Lung microvascular endothelial cell (primary cell): ENCODE results near the gene GDPD5. TPM values are rescaled to one million over a fixed set of nuclear protein-coding genes. Genes with fewer than 3 reads are reported as not detected.

Source experiments
- DNase-seq, 2 donors: peaks; one replicate each; pipeline versions ENCODE4 v3.0.0 to v3.0.0-alpha.2; 2010; ENCODE audit warnings: low read depth in 2 of 2
- total RNA-seq: library from RNA; depleted of rRNA; stranded (reverse); fragments of >200 nt; gene quantifications from 2 replicates; pipeline ENCODE4 v1.2.1, GENCODE V29; 2014

The GDPD5 gene
- total RNA-seq, 1 donor from 2014 or later = 15.9 TPM

DNA sequence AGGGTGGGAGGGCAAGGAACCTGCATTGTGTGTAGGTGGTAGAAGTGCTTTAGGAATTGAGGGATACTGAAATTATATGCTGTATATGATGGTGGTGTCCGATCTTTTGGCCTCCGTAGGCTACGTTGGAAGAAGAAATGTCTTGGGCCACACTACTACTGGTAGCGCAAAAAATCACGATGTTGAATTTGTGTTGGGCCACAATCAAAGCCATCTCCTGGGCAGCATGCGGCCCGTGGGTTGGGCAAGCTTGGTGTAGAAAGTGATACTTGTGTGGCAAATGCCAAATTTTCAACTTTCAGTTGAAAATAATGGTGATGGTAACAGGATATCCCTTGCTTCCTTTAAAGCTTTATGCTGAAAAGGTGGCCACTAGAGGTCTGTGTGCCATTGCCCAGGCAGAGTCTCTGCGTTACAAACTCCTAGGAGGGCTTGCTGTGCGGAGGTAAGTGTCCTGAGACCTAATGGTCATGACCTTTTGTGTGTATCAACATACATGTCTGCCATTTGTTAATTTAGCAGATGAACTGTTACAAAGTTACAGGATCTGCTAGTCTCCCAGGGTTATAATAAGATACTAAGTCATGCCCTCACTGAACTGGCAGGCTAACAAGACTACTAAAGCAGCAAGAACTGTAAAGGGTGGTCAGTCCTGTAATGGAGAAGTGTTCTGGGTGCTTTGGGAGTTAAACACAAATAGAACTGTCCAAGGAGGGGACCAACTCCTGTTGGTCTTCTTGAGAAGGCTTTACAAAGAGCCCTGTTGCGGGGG is 123.6 kb downstream of the GDPD5 start:
- DNase-seq = peak in 1 of 2 donors; percentile 37

DNA sequence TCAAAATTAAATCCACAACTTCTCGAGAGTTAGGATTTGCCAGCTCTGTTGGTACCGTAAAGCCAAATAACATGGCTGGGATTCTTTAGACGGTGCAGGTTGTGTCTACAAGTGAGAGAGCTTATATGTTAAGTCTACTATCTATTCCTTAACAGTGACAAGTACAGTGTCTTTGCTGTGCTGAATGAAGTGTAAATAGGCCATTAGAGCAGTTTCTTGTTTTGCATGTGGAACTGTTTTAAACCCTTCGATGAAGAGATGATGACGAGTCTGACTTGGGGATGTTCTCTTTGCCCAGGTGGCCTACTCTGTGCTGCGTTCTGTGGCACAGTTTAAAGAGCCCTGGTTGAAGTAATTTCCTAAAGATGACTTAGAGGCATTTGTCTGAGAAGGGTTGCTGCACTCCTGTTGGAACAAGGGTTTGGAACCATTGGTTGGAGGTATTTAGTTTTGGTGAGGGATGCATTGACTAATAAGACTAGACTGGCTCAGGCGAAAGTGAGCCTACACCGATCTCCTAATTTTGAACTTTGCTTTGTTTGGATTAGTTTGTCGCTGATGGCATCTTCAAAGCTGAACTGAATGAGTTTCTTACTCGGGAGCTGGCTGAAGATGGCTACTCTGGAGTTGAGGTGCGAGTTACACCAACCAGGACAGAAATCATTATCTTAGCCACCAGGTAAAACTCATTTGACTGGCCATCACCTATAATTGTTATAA is 125.4 kb downstream of the GDPD5 start:
- DNase-seq = peak in 1 of 2 donors; percentile 25

DNA sequence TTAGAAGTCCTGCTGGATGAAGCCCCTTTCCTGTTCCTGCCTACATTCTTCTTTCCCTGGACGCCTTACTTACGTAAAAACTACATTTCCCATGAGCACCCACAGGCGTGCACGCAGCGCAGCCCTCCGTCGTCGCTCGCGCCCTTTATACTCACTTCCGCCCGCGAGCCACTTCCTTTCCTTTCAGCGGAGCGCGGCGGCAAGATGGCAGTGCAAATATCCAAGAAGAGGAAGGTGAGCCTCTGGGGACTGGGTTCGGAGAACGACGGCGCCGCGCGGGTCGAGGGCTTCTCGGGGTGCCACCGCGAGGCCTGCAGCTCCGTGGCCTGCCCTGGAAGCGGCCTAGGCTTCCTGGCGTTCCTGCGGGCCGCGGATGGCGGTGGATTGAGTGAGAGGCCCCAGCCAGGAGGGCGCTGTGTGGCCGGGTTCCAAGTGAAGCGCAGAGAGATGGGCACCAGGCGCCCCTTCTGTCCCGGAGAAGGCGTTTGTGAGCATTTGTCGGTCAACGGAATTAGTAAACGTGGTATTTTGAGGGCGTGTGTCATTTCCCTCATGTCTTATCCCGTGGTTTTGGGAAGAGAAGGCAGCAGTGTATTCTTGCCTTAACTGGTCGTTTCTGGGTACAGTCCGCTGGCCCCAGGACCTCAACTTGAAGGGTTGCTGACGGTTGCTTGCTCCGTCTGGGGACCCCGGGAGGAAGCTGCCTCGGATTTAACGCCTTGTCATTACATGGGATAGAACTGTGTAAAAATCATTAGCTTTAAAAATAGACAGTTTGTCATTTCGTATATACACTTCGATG is 126.2 kb downstream of the GDPD5 start, which contains the start of gene RPS3:
RPS3 (plus strand) TSS at position 175 of the 802 bp plus-strand sequence; CDS start at position 205, 30 bp downstream.
- peak; percentile 94 to 95 for DNase-seq

- no peak for DNase-seq
Measured at GRCh38 chr11:75398906-75399305, 126.8 kb downstream of the GDPD5 start.

DNA sequence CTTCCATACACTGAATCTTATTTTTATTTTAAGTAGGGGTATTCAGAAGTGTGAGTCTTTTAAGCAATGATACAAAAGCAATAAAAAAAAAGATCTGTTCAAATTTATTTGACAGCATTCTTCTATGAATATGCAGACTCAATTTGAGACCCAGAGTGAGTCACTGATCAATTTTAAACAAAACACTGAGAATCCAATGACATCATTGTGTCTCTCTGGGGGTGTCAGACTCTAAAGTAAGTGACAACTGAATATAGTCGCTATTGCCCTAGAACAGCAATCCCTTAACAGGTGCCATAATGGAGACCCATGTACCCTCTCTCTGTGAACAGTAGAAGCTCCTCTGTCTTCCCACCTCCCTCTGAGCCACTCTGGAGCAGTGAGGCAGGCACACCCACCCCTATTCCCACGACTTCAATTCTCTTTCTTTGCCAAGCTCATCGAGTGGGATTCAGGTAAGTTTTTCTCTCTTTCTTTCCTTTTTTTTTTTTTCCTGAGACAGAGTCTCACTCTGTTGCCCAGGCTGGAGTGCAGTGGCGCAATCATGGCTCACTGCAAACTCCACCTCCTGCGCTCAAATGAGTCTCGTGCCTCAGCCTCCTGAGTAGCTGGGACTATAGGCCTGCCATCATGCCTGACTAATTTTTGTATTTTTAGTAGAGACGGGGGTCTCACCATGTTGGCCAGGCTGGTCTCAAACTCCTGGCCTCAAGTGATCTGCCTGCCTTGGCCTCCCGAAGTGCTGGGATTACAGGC is 131.5 kb downstream of the GDPD5 start:
- no peak for DNase-seq

GRCh38 chr11:75389925-75390324 is 135.8 kb downstream of the GDPD5 start:
- DNase-seq = no peak

DNA sequence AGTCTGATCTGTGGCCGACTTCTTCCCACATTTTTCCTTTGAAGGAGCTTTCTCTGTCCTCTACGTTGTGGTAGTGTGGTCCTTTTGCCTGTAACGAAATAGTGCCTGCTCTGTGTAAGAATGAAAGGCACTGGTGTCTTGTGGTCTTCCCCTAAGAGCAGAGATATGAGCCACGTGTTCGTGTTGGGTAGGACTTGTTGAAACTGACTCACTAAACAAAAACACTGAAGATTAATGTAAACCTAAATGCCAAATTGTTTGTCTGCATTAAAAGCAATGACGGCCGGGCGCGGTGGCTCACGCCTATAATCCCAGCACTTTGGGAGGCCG is 136.5 kb downstream of the GDPD5 start:
- DNase-seq = no peak

DNA sequence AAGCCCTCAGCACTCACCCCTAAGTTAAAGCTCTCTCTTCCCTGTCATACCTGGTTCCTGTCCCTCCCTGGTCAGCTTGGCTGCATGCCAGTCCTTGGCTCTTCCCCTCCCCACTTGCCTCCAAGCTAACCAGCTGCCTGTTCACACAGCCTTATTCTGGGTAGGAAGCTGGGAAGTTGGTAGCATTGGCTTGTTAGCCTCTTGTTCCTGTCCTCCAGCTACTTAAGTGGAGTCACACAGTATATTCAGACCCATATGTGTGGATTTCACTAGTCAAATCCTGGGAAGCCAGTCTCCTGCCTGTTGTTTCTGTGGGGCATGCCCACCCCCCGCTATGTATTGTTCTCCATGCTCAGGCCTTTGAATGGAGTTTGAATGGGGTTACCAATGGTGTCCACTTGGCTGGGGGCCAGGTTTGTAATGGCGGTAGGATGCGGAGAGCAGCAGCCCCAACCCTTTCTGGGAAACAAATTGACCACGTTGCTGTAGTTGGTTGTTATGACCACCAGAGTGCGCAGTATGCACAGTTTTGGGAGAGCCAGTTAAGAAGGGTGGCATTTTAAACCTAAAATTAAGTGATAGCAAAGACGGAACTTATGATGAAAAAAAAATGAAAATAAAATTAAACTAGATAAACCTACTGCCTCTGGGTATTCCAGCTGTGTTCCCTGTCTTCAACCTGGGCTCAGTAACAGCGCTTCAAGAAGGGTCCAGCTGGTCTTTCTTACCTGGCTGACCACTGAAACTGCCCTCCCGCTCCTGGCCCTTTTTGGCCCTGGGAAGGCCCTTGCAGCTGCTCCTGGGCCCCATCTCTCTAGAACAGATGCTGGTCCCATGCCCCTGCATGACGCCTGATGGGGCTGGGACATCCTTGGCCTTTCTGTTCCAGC is 137.1 kb downstream of the GDPD5 start:
- peak; percentile 84 to 94 for DNase-seq

- no peak for DNase-seq
Measured at GRCh38 chr11:75387736-75388294, 137.9 kb downstream of the GDPD5 start.

DNA sequence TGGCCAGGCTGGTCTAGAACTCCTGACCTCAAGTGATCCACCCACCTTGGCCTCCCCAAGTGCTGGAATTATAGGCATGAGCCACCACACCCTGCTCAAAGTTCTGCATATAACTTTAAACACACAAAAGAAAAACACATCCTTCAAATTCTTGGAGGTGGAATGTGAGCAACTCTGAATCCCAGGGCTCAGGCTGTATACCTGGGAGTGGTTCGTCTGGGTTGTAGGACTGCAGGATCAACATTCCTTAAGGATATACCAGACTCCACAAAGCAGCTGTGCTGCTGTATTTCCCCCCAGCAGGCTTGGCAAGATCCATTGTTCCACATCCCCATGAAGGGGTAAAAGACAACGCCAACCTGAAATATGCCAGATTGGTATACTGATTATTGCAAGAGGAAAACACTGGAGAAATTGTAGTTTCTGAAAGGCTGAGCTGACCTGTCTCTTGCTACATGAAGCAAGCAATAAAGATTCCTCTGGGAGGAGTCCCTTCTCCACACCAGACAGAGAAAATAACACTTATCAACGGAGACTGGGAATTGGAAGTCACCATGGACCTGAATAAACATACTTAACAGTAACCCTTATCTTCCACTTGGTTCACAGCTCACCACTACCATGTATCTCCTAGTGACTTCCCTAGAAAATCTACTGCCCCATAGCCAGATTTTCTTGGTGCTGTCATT is 138.7 kb downstream of the GDPD5 start:
- DNase-seq = no peak

Other genes with a start within 250 kb of the GDPD5 start
- gene ARRB1, start 174.3 kb downstream of the GDPD5 start, total RNA-seq = 153 and 191 TPM in 2 replicates
- gene RPS3, start 126.4 kb downstream of the GDPD5 start, total RNA-seq = 2,222 and 2,243 TPM in 2 replicates
- gene KLHL35, start 92.7 kb downstream of the GDPD5 start, total RNA-seq = 1.6 and 1.7 TPM in 2 replicates
- 211 and 279 TPM in 2 replicates for gene SERPINH1, start 36.3 kb upstream of the GDPD5 start, total RNA-seq
- gene MAP6, start 143.1 kb upstream of the GDPD5 start, total RNA-seq = 0.20 and 0.22 TPM in 2 replicates
- not detected in 2 replicates for gene MOGAT2, start 191.9 kb upstream of the GDPD5 start, total RNA-seq
- gene DGAT2, start 242.8 kb upstream of the GDPD5 start, total RNA-seq = 0.60 and 1.1 TPM in 2 replicates